Neural cell (in vitro differentiated cells): ENCODE results near the gene TRAT1. TPM values are rescaled to one million over a fixed set of nuclear protein-coding genes. Genes with fewer than 3 reads are reported as not detected.

Source experiments
- H2AFZ ChIP-seq: fragments of 200-600, 300-800 bp; sonication (generic), shearing (Covaris generic); 2 replicates; pipeline ENCODE4 v1.6.0; 2014; ENCODE audit warnings: low read depth, mild to moderate bottlenecking, antibody characterized with exemption, low read length, moderate library complexity
- H3F3A ChIP-seq: fragments of 200-600 bp; shearing (Covaris generic); 2 replicates; pipeline ENCODE4 v1.6.1; 2016; ENCODE audit warnings: mild to moderate bottlenecking, moderate library complexity, mixed read lengths, antibody characterized with exemption, low read length; ENCODE audit not compliant: insufficient read depth, poor library complexity, severe bottlenecking
- H3K27ac ChIP-seq: fragments of 200-600, 300-800 bp; sonication (generic), shearing (Covaris generic); 2 replicates; pipeline ENCODE4 v1.5.1; 2014; ENCODE audit warnings: mild to moderate bottlenecking, low read length, moderate library complexity
- H3K27me3 ChIP-seq: fragments of 300-800, 200-600 bp; sonication (generic), shearing (Covaris generic); 2 replicates; pipeline ENCODE4 v1.6.0; 2014; ENCODE audit warnings: mild to moderate bottlenecking, low read depth, low read length, moderate library complexity; ENCODE audit not compliant: insufficient read depth
- H3K36me3 ChIP-seq: fragments of 300-800, 200-600 bp; sonication (generic), shearing (Covaris generic); 2 replicates; pipeline ENCODE4 v1.5.1; 2014; ENCODE audit warnings: mild to moderate bottlenecking, antibody characterized with exemption, low read length, moderate library complexity; ENCODE audit not compliant: insufficient read depth
- H3K4me2 ChIP-seq: fragments of 300-800, 200-600 bp; sonication (generic), shearing (Covaris generic); 2 replicates; pipeline ENCODE4 v1.6.0; 2014; ENCODE audit warnings: mild to moderate bottlenecking, low read length
- H3K4me3 ChIP-seq: fragments of 300-800, 200-600 bp; sonication (generic), shearing (Covaris generic); 2 replicates; pipeline ENCODE4 v1.5.1; 2014; ENCODE audit warnings: mild to moderate bottlenecking, low read length, moderate library complexity
- H3K79me2 ChIP-seq: fragments of 200-600 bp; shearing (Covaris generic); replicated peaks from 2 replicates; pipeline ENCODE4 v1.6.0; 2014; ENCODE audit warnings: mild to moderate bottlenecking, low read length, moderate library complexity; ENCODE audit not compliant: insufficient read depth
- H3K9ac ChIP-seq: fragments of 300-800, 200-600 bp; sonication (generic), shearing (Covaris generic); 2 replicates; pipeline ENCODE4 v1.6.1; 2016; ENCODE audit warnings: mild to moderate bottlenecking, low read length, mixed read lengths
- H3K9me2 ChIP-seq: fragments of 200-600 bp; shearing (Covaris generic); 2 replicates; pipeline ENCODE4 v1.6.1; 2016; ENCODE audit warnings: mild to moderate bottlenecking, low read length, mixed read lengths; ENCODE audit not compliant: insufficient read depth
- H3K9me3 ChIP-seq: fragments of 200-600, 300-800 bp; sonication (generic), shearing (Covaris generic); 2 replicates; pipeline ENCODE4 v1.6.1; 2016; ENCODE audit warnings: mild to moderate bottlenecking, mixed run types, low read length, moderate library complexity, mixed read lengths
- H4K20me1 ChIP-seq: fragments of 200-600 bp; shearing (Covaris generic); 2 replicates; pipeline ENCODE4 v1.6.1; 2016; ENCODE audit warnings: mild to moderate bottlenecking, mixed run types; ENCODE audit not compliant: insufficient read depth
- CTCF ChIP-seq: fragments of 450-650 bp; IDR thresholded peaks from 2 replicates; pipeline ENCODE4 v1.5.1; 2014; ENCODE audit warnings: antibody characterized with exemption, mild to moderate bottlenecking, moderate library complexity; ENCODE audit not compliant: poor library complexity, severe bottlenecking
- EP300 ChIP-seq: fragments of 450-650 bp; conservative IDR thresholded peaks from 2 replicates; pipeline ENCODE4 v1.6.1; 2014; ENCODE audit warnings: antibody characterized with exemption, mild to moderate bottlenecking, moderate library complexity; ENCODE audit not compliant: poor library complexity, severe bottlenecking
- EZH2 ChIP-seq: fragments of 200-600, 300-800 bp; shearing (Covaris generic), sonication (generic); IDR thresholded peaks from 2 replicates; pipeline ENCODE4 v1.6.1; 2014; ENCODE audit warnings: antibody characterized with exemption, low read length, borderline replicate concordance, mild to moderate bottlenecking; ENCODE audit not compliant: insufficient read depth, poor library complexity, severe bottlenecking
- MXI1 ChIP-seq: fragments of 450-650 bp; conservative IDR thresholded peaks from 2 replicates; pipeline ENCODE4 v1.6.1; 2014; ENCODE audit warnings: antibody characterized with exemption, mild to moderate bottlenecking; ENCODE audit not compliant: poor library complexity, severe bottlenecking
- POLR2AphosphoS5 ChIP-seq: IDR thresholded peaks from 2 replicates; pipeline ENCODE4 v1.6.1; 2012
- RAD21 ChIP-seq: fragments of 450-650 bp; conservative IDR thresholded peaks from 2 replicates; pipeline ENCODE4 v1.6.1; 2014; ENCODE audit warnings: antibody characterized with exemption, mild to moderate bottlenecking, moderate library complexity
- REST ChIP-seq: IDR thresholded peaks from 2 replicates; pipeline ENCODE4 v1.6.1; 2012; ENCODE audit warnings: borderline replicate concordance
- SMC3 ChIP-seq: fragments of 450-650 bp; conservative IDR thresholded peaks from 2 replicates; pipeline ENCODE4 v1.6.1; 2014; ENCODE audit warnings: antibody characterized with exemption, mild to moderate bottlenecking, moderate library complexity; ENCODE audit not compliant: poor library complexity
- TAF1 ChIP-seq: IDR thresholded peaks from 2 replicates; pipeline ENCODE4 v1.6.1; 2012; ENCODE audit warnings: low read depth
- polyA plus RNA-seq: library from polyadenylated mRNA; depleted of rRNA; stranded (reverse); fragments of >200 nt; gene quantifications from 2 replicates; pipeline ENCODE4 v1.2.3, GENCODE V29; 2014

TRAT1 gene
- polyA plus RNA-seq, 1 donor from 2014 or later: not detected

- no peak overlapping the region for H2AFZ ChIP-seq
- H3K27ac ChIP-seq: no peak overlapping the region
- no peaks in the 10 kb centered on the region for H3K9me3 ChIP-seq
- no peaks in the 10 kb centered on the region for H3K27me3 ChIP-seq
- no peak overlapping the region for H3K4me2 ChIP-seq
- H3K9ac ChIP-seq: no peak overlapping the region
- H3K9me2 ChIP-seq: no peaks in the 10 kb centered on the region
- TF ChIP-seq CTCF (no peak), TAF1 (no peak), EP300 (no peak), MXI1 (no peak), RAD21 (no peak), SMC3 (no peak), REST (no peak), POLR2AphosphoS5 (no peak), EZH2 (no peak)
- H3K4me3 ChIP-seq: no peak overlapping the region
- H3F3A ChIP-seq: no peaks in the 10 kb centered on the region
- no peaks in the 10 kb centered on the region for H3K36me3 ChIP-seq
- H4K20me1 ChIP-seq: no peaks in the 10 kb centered on the region
- H3K79me2 ChIP-seq: no peaks in the 10 kb centered on the region
These were observed 60.2 kb downstream of the TRAT1 start for GRCh38 chr3:108882762-108883161.

GRCh38 chr3:108883373-108883772 lies 60.8 kb downstream of the TRAT1 start:
- Histone ChIP-seq H3K4me3 (no peak overlapping the region), H3K27me3 (no peaks in the 10 kb centered on the region), H3K9ac (no peak overlapping the region), H3K36me3 (no peaks in the 10 kb centered on the region), H3K9me3 (no peaks in the 10 kb centered on the region), H3K79me2 (no peaks in the 10 kb centered on the region), H2AFZ (no peak overlapping the region), H4K20me1 (no peaks in the 10 kb centered on the region), H3K27ac (no peak overlapping the region), H3F3A (no peaks in the 10 kb centered on the region), H3K4me2 (no peak overlapping the region), H3K9me2 (no peaks in the 10 kb centered on the region)
- TF ChIP-seq TAF1 (no peak), REST (no peak), CTCF (no peak), EZH2 (no peak), EP300 (no peak), RAD21 (no peak), SMC3 (no peak), POLR2AphosphoS5 (no peak), MXI1 (no peak)
